NCI-H1092 treated with DMSO at 0.1 percent for 48 hours (cell line): ENCODE measurements around the gene PCDHGB4.
"Not testable (repeated sequence)": the region's sequence is repeated elsewhere in the genome, so short reads cannot be mapped to it uniquely, and the experiment has no call there.

Source experiments
- DNase-seq: peaks from one replicate; lab custom pipeline; 2025; lab: John Stamatoyannopoulos, UW

Gene PCDHGB4

GRCh38 chr5:141398608-141399007, 11.1 kb downstream of the PCDHGB4 start:
- no peak for DNase-seq

GRCh38 chr5:141399555-141400258, 12.2 kb downstream of the PCDHGB4 start:
- no peak for DNase-seq

DNA sequence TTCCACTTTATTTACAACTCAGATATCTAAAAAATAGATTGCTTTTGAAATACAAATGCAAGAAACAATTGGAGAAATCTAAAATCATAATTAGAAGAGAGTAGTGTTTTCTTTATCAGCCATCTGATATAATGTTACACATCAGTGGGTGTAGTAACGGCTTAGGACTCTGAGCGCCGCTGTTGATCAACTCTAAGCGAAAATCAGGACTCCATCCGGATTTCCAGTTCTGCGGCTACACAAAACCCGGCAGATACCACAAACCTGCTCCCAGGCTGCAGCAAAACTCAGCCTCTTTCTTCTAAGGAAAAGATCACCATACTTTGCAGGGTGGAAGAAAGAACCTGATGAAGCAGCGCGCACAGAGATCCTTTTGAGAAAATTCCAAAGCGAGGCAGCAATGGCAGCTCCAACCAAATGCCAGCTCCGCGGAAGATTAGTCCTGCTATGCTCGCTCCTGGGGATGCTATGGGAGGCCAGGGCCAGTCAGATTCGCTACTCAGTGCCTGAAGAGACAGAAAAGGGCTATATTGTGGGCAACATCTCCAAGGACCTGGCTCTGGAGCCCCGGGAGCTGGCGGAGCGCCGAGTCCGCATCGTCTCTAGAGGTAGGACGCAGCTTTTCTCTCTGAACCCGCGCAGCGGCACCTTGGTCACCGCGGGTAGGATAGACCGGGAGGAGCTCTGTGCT, 15.2 kb downstream of the PCDHGB4 start, which contains the start of gene PCDHGA9:
Gene PCDHGA9, plus strand, starts transcription at position 226 of the 691 bp plus-strand sequence. Its CDS starts 175 bp downstream, at position 401.
- DNase-seq = no peak

DNA sequence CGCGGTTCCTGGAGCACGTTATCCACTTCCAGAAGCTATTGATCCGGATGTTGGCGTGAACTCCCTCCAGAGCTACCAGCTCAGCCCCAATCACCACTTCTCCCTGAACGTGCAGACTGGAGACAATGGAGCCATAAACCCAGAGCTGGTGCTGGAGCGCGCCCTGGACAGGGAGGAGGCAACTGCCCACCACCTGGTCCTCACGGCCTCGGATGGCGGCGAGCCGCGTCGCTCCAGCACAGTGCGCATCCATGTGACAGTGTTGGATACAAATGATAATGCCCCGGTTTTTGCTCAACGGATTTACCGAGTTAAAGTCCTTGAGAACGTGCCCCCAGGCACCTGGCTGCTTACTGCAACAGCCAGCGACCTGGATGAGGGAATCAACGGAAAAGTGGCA, 15.9 kb downstream of the PCDHGB4 start:
- no peak for DNase-seq

GRCh38 chr5:141407790-141408505, 20.4 kb downstream of the PCDHGB4 start, which contains the start of gene PCDHGB6:
TSS of gene PCDHGB6 (plus strand) at chr5:141408021. CDS start at chr5:141408203, 182 bp downstream.
- not testable (repeated sequence) for DNase-seq

DNA sequence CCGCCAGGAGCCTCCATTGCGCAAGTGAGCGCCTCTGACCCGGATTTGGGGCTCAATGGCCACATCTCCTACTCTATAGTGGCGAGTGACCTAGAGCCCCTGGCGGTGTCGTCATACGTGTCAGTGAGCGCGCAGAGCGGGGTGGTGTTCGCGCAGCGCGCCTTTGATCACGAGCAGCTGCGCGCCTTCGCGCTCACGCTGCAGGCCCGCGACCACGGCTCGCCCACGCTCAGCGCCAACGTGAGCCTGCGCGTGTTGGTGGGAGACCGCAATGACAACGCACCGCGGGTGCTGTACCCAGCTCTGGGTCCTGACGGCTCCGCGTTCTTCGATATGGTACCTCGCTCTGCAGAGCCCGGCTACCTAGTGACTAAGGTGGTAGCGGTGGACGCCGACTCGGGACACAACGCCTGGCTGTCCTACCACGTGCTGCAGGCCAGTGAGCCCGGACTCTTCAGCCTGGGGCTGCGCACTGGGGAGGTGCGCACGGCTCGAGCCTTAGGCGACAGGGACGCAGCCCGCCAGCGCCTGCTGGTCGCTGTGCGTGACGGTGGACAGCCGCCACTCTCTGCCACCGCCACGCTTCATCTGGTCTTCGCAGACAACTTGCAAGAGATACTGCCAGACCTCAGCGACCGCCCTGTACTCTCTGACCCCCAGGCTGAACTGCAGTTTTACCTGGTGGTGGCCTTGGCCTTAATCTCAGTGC, 22.3 kb downstream of the PCDHGB4 start:
- DNase-seq = no peak

GRCh38 chr5:141411575-141411974, 24.1 kb downstream of the PCDHGB4 start:
- no peak for DNase-seq

DNA sequence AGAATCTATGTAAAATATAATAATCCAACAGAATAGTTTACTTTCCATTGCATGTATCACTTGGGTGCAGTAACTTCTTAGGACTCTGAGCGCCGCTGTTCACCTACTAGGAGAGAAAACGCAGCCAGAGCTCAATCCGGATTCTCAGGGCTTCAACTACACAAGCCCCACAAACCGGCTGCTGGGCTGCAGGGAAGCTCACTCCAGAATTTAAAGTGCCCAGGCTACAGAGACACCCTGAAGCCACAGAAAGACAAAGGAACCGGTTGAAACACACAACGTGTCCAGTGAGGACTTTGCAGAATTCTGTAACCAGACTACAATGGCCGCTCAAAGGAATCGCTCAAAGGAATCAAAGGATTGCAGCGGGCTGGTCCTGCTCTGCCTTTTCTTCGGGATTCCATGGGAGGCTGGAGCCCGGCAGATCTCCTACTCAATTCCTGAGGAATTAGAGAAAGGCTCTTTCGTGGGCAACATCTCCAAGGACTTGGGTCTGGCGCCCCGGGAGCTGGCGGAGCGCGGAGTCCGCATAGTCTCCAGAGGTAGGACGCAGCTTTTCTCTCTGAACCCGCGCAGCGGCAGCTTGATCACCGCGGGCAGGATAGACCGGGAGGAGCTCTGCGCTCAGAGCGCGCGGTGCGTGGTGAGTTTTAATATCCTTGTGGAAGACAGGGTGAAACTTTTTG, 25.5 kb downstream of the PCDHGB4 start, which contains the start of gene PCDHGA10:
Gene PCDHGA10, plus strand, starts transcription at position 134 of the 686 bp plus-strand sequence. Its CDS starts 189 bp downstream, at position 323.
- peak; percentile 11 for DNase-seq

DNA sequence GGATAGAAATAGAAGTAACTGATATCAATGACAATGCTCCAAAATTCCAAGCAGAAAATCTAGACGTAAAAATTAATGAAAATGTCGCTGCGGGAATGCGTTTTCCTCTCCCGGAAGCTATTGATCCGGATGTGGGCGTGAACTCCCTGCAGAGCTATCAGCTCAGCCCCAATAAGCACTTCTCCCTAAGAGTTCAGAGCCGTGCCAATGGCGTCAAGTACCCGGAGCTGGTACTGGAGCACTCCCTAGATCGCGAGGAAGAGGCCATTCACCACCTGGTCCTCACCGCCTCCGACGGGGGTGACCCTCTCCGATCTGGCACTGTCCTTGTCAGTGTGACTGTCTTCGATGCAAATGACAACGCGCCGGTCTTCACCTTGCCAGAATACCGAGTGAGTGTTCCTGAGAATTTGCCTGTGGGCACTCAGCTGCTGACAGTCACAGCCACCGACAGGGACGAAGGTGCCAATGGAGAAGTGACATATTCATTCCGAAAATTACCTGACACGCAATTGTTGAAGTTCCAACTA, 26.1 kb downstream of the PCDHGB4 start:
- no peak for DNase-seq

DNA sequence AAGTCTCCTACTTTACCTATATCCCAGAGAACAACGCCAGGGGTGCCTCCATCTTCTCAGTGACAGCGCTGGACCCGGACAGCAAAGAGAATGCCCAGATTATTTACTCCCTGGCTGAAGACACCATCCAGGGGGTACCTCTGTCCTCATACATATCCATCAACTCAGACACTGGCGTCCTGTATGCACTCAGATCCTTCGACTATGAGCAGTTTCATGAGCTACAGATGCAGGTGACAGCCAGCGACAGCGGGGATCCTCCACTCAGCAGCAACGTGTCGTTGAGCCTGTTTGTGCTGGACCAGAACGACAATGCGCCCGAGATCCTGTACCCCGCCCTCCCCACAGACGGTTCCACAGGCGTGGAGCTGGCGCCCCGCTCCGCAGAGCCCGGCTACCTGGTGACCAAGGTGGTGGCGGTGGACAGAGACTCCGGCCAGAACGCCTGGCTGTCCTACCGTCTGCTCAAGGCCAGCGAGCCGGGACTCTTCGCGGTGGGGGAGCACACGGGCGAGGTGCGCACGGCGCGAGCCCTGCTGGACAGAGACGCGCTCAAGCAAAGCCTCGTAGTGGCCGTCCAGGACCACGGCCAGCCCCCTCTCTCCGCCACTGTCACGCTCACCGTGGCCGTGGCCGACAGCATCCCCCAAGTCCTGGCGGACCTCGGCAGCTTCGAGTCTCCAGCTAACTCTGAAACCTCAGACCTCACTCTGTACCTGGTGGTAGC, 27.2 kb downstream of the PCDHGB4 start:
- DNase-seq = not testable (repeated sequence)

DNA sequence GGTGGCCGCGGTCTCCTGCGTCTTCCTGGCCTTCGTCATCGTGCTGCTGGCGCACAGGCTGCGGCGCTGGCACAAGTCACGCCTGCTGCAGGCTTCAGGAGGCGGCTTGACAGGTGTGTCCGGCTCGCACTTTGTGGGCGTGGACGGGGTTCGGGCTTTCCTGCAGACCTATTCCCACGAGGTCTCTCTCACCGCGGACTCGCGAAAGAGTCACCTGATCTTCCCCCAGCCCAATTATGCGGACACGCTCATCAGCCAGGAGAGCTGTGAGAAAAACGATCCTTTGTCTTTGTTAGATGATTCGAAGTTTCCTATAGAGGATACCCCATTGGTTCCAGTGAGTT, 27.7 kb downstream of the PCDHGB4 start:
- not testable (repeated sequence) for DNase-seq

DNA sequence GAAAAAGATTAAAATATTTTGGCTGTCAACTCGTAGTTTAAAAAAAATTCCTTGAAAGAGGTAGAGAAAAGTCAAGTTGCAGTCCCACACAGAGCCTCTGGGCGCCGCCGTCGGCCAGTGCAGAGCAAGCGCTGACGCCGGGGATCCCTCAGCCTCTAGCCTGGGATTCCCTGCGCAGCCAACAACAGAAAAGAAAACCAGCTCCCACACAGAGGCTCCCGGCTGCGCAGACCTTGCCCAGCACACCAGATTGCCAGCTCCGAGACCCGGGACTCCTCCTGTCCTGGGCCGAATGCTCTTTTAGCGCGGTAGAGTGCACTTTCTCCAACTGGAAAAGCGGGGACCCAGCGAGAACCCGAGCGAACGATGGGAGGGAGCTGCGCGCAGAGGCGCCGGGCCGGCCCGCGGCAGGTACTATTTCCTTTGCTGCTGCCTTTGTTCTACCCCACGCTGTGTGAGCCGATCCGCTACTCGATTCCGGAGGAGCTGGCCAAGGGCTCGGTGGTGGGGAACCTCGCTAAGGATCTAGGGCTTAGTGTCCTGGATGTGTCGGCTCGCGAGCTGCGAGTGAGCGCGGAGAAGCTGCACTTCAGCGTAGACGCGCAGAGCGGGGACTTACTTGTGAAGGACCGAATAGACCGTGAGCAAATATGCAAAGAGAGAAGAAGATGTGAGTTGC, 30.1 kb downstream of the PCDHGB4 start, which contains the start of gene PCDHGB7:
Gene PCDHGB7, plus strand, starts transcription at position 184 of the 679 bp plus-strand sequence. Its CDS starts 183 bp downstream, at position 367.
- DNase-seq = peak; percentile 70

DNA sequence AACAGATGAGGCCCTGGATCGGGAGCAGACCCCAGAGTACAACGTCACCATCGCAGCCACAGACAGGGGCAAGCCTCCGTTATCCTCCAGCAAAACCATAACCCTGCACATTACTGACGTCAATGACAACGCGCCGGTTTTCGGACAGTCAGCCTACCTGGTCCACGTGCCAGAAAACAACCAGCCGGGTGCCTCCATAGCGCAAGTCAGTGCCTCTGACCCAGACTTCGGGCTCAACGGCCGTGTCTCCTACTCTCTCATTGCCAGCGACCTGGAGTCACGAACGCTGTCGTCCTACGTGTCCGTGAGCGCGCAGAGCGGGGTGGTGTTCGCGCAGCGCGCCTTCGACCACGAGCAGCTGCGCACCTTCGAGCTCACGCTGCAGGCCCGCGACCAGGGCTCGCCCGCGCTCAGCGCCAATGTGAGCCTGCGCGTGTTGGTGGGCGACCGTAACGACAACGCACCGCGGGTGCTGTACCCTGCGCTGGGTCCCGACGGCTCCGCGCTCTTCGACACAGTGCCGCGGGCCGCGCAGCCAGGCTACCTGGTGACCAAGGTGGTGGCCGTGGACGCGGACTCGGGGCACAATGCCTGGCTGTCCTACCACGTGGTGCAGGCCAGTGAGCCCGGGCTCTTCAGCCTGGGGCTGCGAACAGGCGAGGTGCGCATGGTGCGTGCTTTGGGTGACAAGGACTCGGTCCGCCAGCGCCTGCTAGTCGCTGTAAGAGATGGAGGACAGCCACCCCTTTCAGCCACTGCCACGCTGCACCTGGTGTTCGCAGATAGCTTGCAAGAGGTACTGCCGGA, 31.8 kb downstream of the PCDHGB4 start:
- no peak for DNase-seq

DNA sequence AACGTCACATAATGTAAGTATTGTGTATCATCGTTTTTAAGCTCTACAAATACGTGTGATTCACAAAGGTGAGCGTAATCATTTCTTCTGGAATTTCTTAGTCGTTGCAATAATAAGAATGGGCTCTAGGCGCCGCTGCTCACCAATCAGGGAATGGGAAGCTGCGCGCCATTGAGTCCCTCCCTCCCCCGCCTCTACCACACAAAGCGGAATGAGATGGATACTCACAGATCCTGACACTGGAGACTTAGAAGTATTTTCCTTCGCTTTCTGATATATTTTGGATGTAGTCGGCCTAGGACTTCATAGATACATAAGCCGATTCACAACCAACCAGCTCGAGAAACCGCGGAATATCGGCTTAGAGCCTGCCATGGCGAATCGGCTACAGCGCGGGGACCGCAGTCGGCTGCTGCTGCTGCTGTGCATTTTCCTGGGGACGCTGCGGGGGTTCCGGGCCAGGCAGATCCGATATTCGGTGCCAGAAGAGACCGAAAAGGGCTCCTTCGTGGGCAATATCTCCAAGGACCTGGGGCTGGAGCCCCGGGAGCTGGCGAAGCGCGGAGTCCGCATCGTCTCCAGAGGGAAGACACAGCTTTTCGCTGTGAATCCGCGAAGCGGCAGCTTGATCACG, 33.5 kb downstream of the PCDHGB4 start, which contains the start of gene PCDHGA11:
Gene PCDHGA11, plus strand, starts transcription at position 197 of the 634 bp plus-strand sequence. Its CDS starts 177 bp downstream, at position 374.
- no peak for DNase-seq

DNA sequence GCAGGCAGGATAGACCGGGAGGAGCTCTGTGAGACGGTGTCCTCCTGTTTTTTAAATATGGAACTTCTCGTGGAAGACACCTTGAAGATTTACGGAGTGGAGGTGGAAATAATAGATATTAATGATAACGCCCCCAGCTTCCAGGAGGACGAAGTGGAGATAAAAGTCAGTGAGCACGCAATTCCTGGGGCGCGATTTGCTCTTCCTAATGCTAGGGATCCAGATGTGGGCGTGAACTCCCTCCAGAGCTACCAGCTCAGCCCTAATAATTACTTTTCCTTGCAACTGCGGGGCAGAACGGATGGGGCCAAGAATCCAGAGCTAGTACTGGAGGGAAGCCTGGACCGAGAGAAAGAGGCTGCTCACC, 34.0 kb downstream of the PCDHGB4 start:
- DNase-seq = no peak

GRCh38 chr5:141422742-141423291, 35.3 kb downstream of the PCDHGB4 start:
- DNase-seq = no peak

DNA sequence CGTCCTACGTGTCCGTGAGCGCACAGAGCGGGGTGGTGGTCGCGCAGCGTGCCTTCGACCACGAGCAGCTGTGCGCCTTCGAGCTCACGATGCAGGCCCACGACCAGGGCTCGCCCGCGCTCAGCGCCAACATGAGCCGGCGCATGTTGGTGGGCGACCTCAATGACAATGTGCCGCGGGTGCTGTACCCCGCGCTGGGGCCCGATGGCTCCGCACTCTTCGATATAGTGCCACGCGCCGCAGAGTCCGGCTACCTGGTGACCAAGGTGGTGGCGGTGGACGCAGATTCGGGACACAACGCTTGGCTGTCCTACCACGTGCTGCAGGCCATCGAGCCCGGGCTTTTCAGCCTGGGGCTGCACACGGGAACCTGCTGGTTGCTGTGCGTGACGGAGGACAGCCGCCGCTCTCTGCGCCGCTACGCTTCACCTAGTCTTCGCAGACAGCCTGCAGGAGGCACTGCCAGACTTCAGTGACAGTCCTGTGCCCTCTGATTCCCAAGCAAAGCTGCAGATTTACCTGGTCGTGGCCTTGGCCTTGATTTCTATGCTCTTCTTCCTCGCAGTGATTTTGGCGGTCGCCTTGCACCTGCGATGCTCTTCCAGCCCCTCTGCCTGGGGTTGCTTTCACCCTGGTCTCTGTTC, 40.4 kb downstream of the PCDHGB4 start:
- DNase-seq = no peak
